ENCODE measurements around the gene MCCC1. TPM values are rescaled to one million over a fixed set of nuclear protein-coding genes. Genes with fewer than 3 reads are reported as not detected.

Gene MCCC1
- total RNA-seq (42.9 TPM), polyA plus RNA-seq (28.1 TPM)

GRCh38 chr3:183099026-183099837 is at the start of gene MCCC1:
TSS of gene MCCC1 (minus strand) at chr3:183099496. CDS start at chr3:183099440, 56 bp downstream.
- under 1% methylated on average over 60 of the region's 60 CpGs for WGBS

GRCh38 chr3:183148056-183148455 is 48.8 kb upstream of the MCCC1 start:
- Histone ChIP-seq H3K36me3 (ENCODE audit: insufficient read depth) (no peaks in the 10 kb centered on the region), H3K27ac (ENCODE audit: low read depth) (no peak overlapping the region), H3K4me1 (ENCODE audit: insufficient read depth) (no peaks in the 10 kb centered on the region), H3K4me3 (ENCODE audit: low read depth, low read length) (no peak overlapping the region)
- WGBS: 43% methylated on average over 4 of the region's 4 CpGs
- no peak for DNase-seq (ENCODE audit: extremely low spot score)

More at GRCh38 chr3:183099026-183099837, at the start of gene MCCC1:
- peak within 1 kb of the TSS; percentile 93 for H3K27ac ChIP-seq (ENCODE audit: low read depth)
- H3K36me3 ChIP-seq (ENCODE audit: insufficient read depth): no peaks in the 10 kb centered on the region
- peak within 1 kb of the TSS; percentile 61 for H3K4me3 ChIP-seq (ENCODE audit: low read depth, low read length)
- peak; percentile 96 for DNase-seq (ENCODE audit: extremely low spot score)
- no peaks in the 10 kb centered on the region for H3K4me1 ChIP-seq (ENCODE audit: insufficient read depth)

GRCh38 chr3:183144363-183144762 is 45.1 kb upstream of the MCCC1 start:
- DNase-seq (ENCODE audit: extremely low spot score): no peak
- no peaks in the 10 kb centered on the region for H3K36me3 ChIP-seq (ENCODE audit: insufficient read depth)
- H3K4me1 ChIP-seq (ENCODE audit: insufficient read depth): no peaks in the 10 kb centered on the region
- H3K27ac ChIP-seq (ENCODE audit: low read depth): no peak overlapping the region
- WGBS: 84% methylated on average over 1 of the region's 1 CpG
- no peak overlapping the region for H3K4me3 ChIP-seq (ENCODE audit: low read depth, low read length)

GRCh38 chr3:183142199-183142598 is 42.9 kb upstream of the MCCC1 start:
- H3K4me1 ChIP-seq (ENCODE audit: insufficient read depth): no peaks in the 10 kb centered on the region
- no peak for DNase-seq (ENCODE audit: extremely low spot score)
- 69% methylated on average over 11 of the region's 11 CpGs for whole genome bisulfite sequencing

GRCh38 chr3:183134844-183135243 is 35.5 kb upstream of the MCCC1 start:
- H3K36me3 ChIP-seq (ENCODE audit: insufficient read depth): no peaks in the 10 kb centered on the region
- H3K4me3 ChIP-seq (ENCODE audit: low read depth, low read length): no peak overlapping the region
- WGBS: 71% methylated on average over 2 of the region's 2 CpGs
- DNase-seq (ENCODE audit: extremely low spot score): no peak
- H3K4me1 ChIP-seq (ENCODE audit: insufficient read depth): no peaks in the 10 kb centered on the region
- no peak overlapping the region for H3K27ac ChIP-seq (ENCODE audit: low read depth)

More at GRCh38 chr3:183142199-183142598, 42.9 kb upstream of the MCCC1 start:
- Histone ChIP-seq H3K4me3 (ENCODE audit: low read depth, low read length) (no peak overlapping the region), H3K27ac (ENCODE audit: low read depth) (no peak overlapping the region), H3K36me3 (ENCODE audit: insufficient read depth) (no peaks in the 10 kb centered on the region)

GRCh38 chr3:183132409-183132808 is 33.1 kb upstream of the MCCC1 start:
- no peak for DNase-seq (ENCODE audit: extremely low spot score)
- no peak overlapping the region for H3K4me3 ChIP-seq (ENCODE audit: low read depth, low read length)
- no peak overlapping the region for H3K27ac ChIP-seq (ENCODE audit: low read depth)
- no peaks in the 10 kb centered on the region for H3K4me1 ChIP-seq (ENCODE audit: insufficient read depth)
- WGBS: 61% methylated on average over 6 of the region's 6 CpGs
- no peaks in the 10 kb centered on the region for H3K36me3 ChIP-seq (ENCODE audit: insufficient read depth)

GRCh38 chr3:183131735-183132134 is 32.4 kb upstream of the MCCC1 start:
- Histone ChIP-seq H3K36me3 (ENCODE audit: insufficient read depth) (no peaks in the 10 kb centered on the region), H3K4me1 (ENCODE audit: insufficient read depth) (no peaks in the 10 kb centered on the region), H3K27ac (ENCODE audit: low read depth) (no peak overlapping the region), H3K4me3 (ENCODE audit: low read depth, low read length) (no peak overlapping the region)
- DNase-seq (ENCODE audit: extremely low spot score): no peak
- 46% methylated on average over 4 of the region's 4 CpGs for WGBS

GRCh38 chr3:183131186-183131725 is 32.0 kb upstream of the MCCC1 start:
- H3K36me3 ChIP-seq (ENCODE audit: insufficient read depth): no peaks in the 10 kb centered on the region
- no peak for DNase-seq (ENCODE audit: extremely low spot score)
- H3K27ac ChIP-seq (ENCODE audit: low read depth): no peak overlapping the region
- H3K4me1 ChIP-seq (ENCODE audit: insufficient read depth): no peaks in the 10 kb centered on the region
- H3K4me3 ChIP-seq (ENCODE audit: low read depth, low read length): no peak overlapping the region
- WGBS: 46% methylated on average over 4 of the region's 4 CpGs

- DNase-seq (ENCODE audit: extremely low spot score): no peak
- Histone ChIP-seq H3K36me3 (ENCODE audit: insufficient read depth) (no peaks in the 10 kb centered on the region), H3K27ac (ENCODE audit: low read depth) (no peak overlapping the region), H3K4me1 (ENCODE audit: insufficient read depth) (no peaks in the 10 kb centered on the region), H3K4me3 (ENCODE audit: low read depth, low read length) (no peak overlapping the region)
- 88% methylated on average over 1 of the region's 1 CpG for WGBS
These were observed 29.9 kb upstream of the MCCC1 start for GRCh38 chr3:183129243-183129642.

- Histone ChIP-seq H3K4me3 (ENCODE audit: low read depth, low read length) (no peak overlapping the region), H3K4me1 (ENCODE audit: insufficient read depth) (no peaks in the 10 kb centered on the region), H3K27ac (ENCODE audit: low read depth) (no peak overlapping the region), H3K36me3 (ENCODE audit: insufficient read depth) (no peaks in the 10 kb centered on the region)
- no peak for DNase-seq (ENCODE audit: extremely low spot score)
- 93% methylated on average over 3 of the region's 3 CpGs for WGBS
These were observed 29.4 kb upstream of the MCCC1 start for GRCh38 chr3:183128709-183129108.

- H3K27ac ChIP-seq (ENCODE audit: low read depth): no peak overlapping the region
These were observed 24.6 kb upstream of the MCCC1 start for GRCh38 chr3:183123891-183124290.

GRCh38 chr3:183122257-183122932 is 23.1 kb upstream of the MCCC1 start:
- WGBS: 13% methylated on average over 2 of the region's 2 CpGs
- no peak for DNase-seq (ENCODE audit: extremely low spot score)
- no peak overlapping the region for H3K4me3 ChIP-seq (ENCODE audit: low read depth, low read length)
- H3K36me3 ChIP-seq (ENCODE audit: insufficient read depth): no peaks in the 10 kb centered on the region
- H3K4me1 ChIP-seq (ENCODE audit: insufficient read depth): no peaks in the 10 kb centered on the region
- no peak overlapping the region for H3K27ac ChIP-seq (ENCODE audit: low read depth)

More at GRCh38 chr3:183123891-183124290, 24.6 kb upstream of the MCCC1 start:
- DNase-seq (ENCODE audit: extremely low spot score): no peak
- Histone ChIP-seq H3K4me3 (ENCODE audit: low read depth, low read length) (no peak overlapping the region), H3K36me3 (ENCODE audit: insufficient read depth) (no peaks in the 10 kb centered on the region), H3K4me1 (ENCODE audit: insufficient read depth) (no peaks in the 10 kb centered on the region)
- 60% methylated on average over 4 of the region's 4 CpGs for whole genome bisulfite sequencing

- Histone ChIP-seq H3K4me3 (ENCODE audit: low read depth, low read length) (no peak overlapping the region), H3K4me1 (ENCODE audit: insufficient read depth) (no peaks in the 10 kb centered on the region), H3K36me3 (ENCODE audit: insufficient read depth) (no peaks in the 10 kb centered on the region), H3K27ac (ENCODE audit: low read depth) (no peak overlapping the region)
- WGBS: 69% methylated on average over 8 of the region's 8 CpGs
- DNase-seq (ENCODE audit: extremely low spot score): no peak
These were observed 21.4 kb upstream of the MCCC1 start for GRCh38 chr3:183120538-183121215.
